IPS DF 19.7 (cell line): Measurements from ENCODE around the gene FOXP1.

Experiments used
- DNase-seq: peaks from one replicate; pipeline ENCODE4 v3.0.0-alpha.2; 2013; ENCODE audit warnings: low read depth, low spot score

Gene FOXP1

GRCh38 chr3:71154846-71155245 is 428.7 kb downstream of the FOXP1 start:
- no peak for DNase-seq

- DNase-seq, result no peak
These were observed 429.8 kb downstream of the FOXP1 start for GRCh38 chr3:71153713-71154112.

- peak; percentile 63 for DNase-seq
These were observed 430.6 kb downstream of the FOXP1 start for GRCh38 chr3:71152892-71153265.

GRCh38 chr3:71152039-71152891 is 431.3 kb downstream of the FOXP1 start:
- no peak for DNase-seq

- no peak for DNase-seq
These were observed 433.3 kb downstream of the FOXP1 start for GRCh38 chr3:71149959-71150954.

- DNase-seq, result no peak
These were observed 435.0 kb downstream of the FOXP1 start for GRCh38 chr3:71148455-71149060.

GRCh38 chr3:71146673-71147072 is 436.9 kb downstream of the FOXP1 start:
- no peak for DNase-seq

- DNase-seq, result no peak
These were observed 437.6 kb downstream of the FOXP1 start for GRCh38 chr3:71145954-71146353.

- DNase-seq, result no peak
These were observed 438.8 kb downstream of the FOXP1 start for GRCh38 chr3:71144525-71145253.

GRCh38 chr3:71143493-71143892 is 440.0 kb downstream of the FOXP1 start:
- no peak for DNase-seq

- peak; percentile 91 for DNase-seq
These were observed 440.9 kb downstream of the FOXP1 start for GRCh38 chr3:71142441-71143161.

GRCh38 chr3:71140477-71140876 is 443.1 kb downstream of the FOXP1 start:
- no peak for DNase-seq

- DNase-seq, result no peak
These were observed 444.0 kb downstream of the FOXP1 start for GRCh38 chr3:71139496-71139895.

GRCh38 chr3:71138410-71138809 is 445.1 kb downstream of the FOXP1 start:
- DNase-seq, result no peak

GRCh38 chr3:71136276-71136675 is 447.3 kb downstream of the FOXP1 start:
- DNase-seq, result no peak

GRCh38 chr3:71135373-71136088 is 448.0 kb downstream of the FOXP1 start:
- DNase-seq, result no peak

GRCh38 chr3:71134521-71134920 is 449.0 kb downstream of the FOXP1 start:
- DNase-seq, result no peak

- DNase-seq, result no peak
These were observed 449.7 kb downstream of the FOXP1 start for GRCh38 chr3:71133865-71134264.

GRCh38 chr3:71132995-71133730 is 450.4 kb downstream of the FOXP1 start:
- DNase-seq, result no peak
